ENCODE measurements around the gene MBLAC2.

Gene MBLAC2

DNA sequence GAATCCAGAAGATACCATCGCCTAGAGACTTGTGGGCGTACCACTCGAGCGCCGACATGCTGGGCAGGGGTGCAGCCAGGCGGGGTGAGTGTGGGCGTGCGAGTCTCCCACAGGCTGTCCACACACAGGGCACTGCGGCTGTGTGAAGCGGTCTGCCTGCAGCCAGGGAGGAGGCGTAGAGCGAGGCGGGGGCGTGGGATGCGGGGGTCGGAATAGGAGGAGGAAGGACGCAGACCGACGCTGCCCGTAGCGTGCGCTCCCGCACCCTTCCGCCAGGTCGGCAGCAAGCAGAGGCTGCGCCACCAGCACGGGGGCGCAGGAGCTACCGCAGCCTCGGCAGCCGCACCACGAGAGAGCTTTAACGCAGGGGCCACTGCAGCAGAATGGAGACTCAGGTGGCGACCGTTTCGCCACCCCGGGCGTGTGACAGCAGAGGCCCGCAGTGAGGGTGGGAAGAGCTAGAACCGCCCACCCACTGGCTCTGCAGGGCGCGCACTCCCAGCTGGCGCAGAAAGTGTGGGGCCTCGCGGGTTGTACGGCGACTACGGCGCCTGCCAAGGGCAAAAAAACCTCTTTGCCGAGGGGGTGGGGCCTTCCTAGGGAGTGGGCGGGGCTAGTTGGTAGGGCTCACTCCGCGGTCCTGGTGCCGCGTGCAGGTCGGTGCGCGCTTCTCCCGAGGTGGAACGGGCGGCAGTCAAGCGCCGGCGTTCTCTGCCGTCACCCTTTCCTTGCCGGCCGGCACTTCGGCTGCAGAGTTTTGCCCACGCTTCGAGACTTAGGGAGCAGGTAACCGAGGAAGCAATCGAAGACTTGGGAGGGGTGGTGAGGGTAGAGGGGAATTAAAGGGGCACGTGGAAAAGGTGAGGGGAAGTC, at the start of gene MBLAC2, which contains the start of gene POLR3G:
TSS of gene MBLAC2 (minus strand) at position 537 of the 873 bp plus-strand sequence. CDS start at position 58, 479 bp downstream.
TSS of gene POLR3G (plus strand) at position 630 of the 873 bp plus-strand sequence. CDS start 10,704 bp downstream, outside the sequence.
- FAIRE-seq: no peak

GRCh38 chr5:90519081-90519480, 44.5 kb upstream of the MBLAC2 start:
- no peak for FAIRE-seq

DNA sequence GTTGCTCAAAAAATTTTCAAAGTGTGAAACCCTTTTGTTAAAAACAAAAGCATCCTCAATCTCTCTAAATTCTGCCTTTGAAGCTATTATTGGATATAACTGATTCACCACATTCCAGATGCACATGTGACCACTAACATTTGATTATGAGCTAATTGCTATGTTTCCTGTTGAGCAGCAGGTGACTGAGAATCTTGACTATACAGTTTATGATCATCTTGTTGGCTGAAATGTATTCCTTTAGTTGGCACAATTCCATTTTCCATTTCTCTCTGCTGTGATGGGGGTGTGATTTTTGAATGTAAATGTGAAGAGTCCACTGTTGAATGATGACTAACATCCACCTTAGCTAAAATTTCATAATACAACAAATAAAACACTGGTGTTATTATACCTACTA, 44.1 kb upstream of the MBLAC2 start:
- FAIRE-seq: no peak

DNA sequence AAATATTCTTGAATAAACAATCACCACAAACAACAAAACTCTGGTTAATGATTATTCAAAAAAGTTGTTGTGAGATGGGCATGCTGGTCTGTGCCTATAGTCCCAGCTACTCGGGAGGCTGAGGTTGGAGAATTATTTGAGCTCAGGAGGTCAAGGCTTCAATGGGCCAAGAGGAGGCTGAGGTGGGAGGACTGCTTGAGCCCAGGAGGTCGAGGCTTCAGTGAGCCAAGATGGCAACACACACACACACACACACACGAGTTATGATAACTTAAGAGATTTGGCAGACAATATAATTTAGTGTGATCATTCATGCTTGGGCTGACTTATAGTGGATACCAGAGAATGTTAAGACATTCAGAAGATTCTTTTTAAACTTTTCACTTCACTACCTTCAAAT, 39.9 kb upstream of the MBLAC2 start:
- no peak for FAIRE-seq

GRCh38 chr5:90510438-90510837, 35.9 kb upstream of the MBLAC2 start:
- no peak for FAIRE-seq

DNA sequence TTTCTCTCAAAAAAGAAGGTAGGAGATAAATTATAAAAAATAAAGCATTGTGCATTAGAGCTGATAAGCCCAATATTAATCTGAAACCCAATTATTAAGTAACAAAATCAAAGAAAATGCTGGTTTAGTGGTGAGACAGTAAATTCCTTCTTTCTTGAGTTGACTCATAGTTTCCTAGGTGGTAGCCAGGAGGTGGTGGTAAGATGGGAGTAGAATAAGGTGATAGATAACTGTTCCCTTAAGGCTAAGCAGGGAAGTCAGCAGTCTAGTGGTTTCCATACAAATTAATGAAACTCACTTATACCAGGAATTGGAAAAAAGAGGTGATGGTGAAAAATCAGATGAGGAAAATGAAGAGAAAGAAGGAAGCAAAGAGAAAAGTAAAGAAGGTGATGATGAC, 31.6 kb upstream of the MBLAC2 start:
- FAIRE-seq: no peak

DNA sequence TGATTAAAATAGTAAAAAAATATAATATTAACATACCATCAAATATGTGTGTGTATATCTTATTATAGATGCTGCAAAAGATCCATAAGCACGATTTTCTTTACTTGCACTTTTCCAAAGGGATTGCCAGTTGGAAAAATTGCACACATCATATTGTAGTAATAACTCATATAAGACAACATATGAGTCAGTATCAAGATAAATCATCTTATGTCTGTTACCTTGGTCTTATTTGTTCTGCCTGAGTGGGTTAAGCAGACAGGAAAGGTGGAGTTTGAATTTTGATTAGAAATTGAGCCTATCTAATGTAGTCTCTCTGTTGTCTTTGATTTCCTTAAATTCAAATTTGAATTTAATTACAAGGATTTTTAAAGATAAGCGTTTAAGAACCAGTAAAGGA, 30.2 kb upstream of the MBLAC2 start:
- peak; percentile 38 for FAIRE-seq

DNA sequence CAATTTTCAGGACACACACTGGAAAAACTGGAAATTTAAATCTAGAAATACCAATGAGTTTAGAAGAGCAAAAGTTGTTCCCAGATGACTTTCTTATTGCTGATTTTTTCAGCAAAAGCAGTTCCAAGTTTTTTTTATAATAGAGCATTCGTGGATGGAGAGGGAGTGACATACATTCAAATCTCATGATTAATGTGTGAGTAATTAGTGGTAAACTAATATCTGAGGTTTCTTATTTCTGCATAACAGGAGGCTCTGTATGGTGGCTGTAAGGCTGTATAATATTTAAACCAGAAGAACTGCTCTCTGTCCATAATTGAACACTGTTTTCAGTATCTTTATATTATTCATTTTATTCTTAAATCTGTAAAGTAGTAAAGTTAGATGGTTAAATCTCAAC, 29.0 kb upstream of the MBLAC2 start:
- FAIRE-seq: no peak

DNA sequence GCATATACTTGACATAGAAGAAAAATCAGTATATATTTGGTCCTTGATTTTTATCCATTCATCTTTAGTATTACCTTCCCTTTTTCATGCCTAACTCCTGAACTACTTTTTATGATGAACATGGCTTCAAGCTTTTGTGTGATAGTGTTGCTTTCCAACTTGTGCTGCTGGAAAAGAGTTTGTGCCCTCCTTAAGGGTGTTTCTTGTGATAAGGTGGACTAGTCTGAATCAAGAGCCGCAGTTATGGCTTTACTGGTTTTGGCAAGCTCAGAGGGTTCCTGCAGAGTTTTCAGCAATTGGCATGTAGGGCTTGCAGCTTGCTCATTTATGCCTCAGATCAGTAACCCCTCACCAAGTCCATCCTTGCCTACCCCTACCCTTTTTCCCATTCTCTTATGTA, 20.6 kb upstream of the MBLAC2 start:
- FAIRE-seq: no peak

GRCh38 chr5:90494043-90494442, 19.5 kb upstream of the MBLAC2 start:
- no peak for FAIRE-seq

- no peak for FAIRE-seq
Observed at GRCh38 chr5:90488791-90489190, 14.2 kb upstream of the MBLAC2 start.

- no peak for FAIRE-seq
Observed at GRCh38 chr5:90484540-90484939, 10.0 kb upstream of the MBLAC2 start.

DNA sequence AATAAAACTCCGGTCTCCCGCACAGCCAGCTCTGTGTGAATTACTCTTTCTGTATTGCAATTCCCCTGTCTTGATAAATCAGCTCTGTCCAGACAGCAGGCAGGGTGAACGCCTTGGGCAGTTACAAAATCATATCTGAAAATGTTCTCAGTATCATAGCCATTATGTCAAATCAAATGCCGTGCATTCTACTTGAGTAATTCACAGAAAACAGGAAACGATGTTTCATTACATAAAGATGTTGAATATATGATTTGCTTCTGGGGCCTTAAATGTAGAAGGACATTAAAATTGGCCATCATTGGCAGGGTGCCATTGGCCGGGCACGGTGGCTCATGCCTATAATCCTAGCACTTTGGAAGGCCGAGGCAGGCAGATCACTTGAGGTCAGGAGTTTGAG, 8.6 kb upstream of the MBLAC2 start:
- no peak for FAIRE-seq

GRCh38 chr5:90480699-90481098, 6.1 kb upstream of the MBLAC2 start:
- FAIRE-seq: no peak

DNA sequence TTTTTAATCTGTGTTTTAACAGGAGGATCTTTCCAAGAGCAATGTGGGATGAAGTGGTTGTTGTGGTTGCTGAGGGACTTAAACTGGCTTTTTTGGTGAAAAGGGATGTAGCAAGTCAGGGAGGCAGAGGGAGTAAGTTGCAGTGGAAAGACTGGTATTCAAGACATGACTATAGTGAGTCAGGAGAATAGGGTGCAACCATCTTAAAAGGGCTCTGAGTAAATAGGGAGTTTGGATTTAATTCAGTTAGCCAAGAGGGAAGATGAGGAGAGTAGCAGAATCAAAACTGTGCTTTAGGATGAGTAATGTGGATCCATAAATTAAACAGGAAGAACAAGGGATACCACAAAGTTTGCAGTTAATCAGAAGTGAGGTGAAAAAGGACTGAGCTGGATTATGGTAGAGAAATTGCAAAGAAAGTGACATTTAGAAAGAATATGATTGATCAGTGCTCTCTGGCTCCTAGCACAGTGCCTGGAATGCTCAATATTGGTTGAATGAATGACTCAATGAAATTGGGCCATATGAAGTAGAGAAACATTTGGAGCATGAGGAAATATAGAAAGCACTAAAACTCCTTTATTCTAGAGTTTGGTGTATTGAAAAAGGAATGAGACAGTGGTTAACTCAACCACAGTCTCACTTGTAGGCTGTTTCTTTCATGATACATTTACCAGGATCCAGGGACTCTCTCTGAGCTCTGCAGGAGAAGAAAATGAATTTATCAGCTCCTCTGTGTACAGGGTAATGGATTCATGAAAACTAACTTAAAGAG, 5.2 kb upstream of the MBLAC2 start:
- FAIRE-seq: no peak

DNA sequence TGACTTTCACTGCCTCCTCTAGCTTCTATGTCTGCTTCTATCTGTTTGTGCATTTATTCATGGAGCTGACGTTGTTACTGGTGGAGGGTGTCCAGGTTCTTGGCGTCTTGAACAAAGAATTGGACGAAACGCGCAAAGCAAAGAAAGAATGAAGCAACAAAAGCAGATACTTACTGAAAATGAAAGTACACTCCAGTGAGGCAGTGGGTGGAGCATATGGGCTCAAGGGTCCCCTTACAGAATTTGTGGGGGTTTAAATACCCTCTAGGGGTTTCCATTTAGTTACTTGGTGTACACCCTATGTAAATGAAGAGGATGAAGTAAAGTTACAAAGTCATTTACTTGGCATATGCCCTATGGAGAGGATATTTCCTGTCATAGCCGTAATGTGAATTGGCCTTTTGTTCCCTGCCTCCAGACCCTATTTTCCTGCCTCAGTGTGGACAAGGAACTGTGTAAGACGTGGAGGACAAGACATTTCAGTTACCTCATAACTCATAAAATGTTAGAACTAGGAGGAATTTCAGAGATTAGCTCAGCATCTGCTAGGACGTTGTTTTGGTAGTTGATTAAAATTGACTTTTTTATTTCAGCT, 3.1 kb upstream of the MBLAC2 start:
- FAIRE-seq: no peak

DNA sequence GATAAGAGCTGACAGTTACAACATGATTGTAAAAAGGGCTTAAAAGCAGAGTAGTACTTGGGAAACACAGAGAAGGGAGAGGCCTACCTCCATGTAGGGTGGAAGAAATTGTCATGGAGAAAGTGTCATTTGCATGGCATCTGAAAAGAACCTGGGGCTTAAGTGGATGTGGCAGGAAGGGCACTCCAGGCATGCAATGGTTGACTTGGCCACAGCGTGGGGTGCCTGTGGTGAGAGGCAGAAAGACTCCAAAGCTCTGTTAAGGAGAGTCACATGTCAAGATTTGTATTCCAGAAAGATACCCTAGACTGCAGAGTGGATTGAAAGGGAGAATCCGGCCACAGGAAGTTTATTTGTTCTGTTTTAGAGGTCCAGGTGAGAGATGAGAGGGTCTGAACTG, 2.5 kb upstream of the MBLAC2 start:
- FAIRE-seq: no peak

GRCh38 chr5:90476391-90476790, 1.8 kb upstream of the MBLAC2 start:
- no peak for FAIRE-seq

GRCh38 chr5:90475436-90475980, 937 bp upstream of the MBLAC2 start:
- no peak for FAIRE-seq

DNA sequence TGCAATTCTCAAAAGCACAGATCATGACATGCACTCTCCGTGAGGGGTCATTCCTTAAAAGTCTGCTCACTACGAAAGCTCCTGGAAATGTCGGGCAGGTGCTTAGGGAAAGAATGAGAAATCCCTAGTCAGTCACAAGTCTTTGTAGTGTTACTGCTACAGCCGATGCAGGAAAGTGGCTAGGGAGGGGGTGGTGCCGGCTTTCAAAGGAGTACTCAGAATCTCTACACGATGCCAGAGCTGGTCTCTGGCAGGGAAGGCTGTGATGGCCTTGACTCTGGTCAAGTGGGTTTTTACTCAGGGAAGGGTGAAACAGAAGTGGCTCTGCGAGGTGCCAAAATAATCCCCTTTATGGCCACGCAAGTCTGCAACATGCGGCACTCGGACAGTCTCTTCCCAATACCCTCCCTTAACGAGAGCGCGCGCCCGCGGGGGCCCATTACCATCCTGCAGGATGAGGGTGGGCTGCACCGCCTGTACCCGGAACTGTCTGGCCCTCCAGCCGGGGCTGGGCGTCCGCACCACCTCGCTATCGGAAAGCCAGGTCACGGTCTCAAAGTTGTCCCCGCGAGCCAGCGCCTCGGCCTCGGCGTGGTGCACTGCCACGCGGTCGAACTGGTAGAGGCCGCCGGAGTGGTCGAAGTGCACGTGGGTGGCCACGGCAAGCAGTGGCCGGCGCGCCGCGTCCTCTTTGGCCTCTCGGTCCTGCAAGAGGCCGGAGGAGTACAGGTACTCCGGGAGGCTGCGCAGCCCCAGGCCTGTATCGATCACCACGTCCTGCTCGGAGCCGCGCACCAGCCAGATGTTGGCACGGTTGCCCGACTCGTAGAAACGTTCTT, 956 bp downstream of the MBLAC2 start:
- no peak for FAIRE-seq

DNA sequence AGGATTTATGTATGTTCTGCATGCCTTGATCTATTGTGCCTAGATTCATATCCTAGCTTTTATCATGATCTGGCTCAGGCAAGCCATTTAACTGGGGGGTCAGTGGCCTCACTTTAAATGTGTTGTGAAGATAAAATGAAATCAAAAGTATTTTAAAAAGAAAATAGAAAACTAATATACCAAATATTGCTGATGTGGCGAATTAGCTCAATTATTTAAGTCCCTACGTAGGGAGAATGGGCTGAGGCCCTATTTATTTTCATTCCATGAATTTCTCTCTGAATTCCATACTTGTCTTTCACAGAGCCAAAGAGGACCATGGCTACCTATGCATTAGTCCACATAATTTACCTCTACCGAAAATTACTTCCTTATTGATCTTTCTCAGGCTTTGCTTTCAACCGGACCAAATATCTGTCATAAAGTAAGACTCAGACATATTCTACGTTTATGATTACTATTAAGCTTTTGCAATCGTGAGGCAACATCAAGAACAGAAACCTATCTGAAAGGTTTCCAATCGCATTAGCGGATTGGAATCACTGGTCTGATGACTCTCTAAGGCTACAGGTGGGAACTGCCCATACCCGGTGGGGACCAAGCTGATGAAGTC, 1.7 kb downstream of the MBLAC2 start:
- no peak for FAIRE-seq

DNA sequence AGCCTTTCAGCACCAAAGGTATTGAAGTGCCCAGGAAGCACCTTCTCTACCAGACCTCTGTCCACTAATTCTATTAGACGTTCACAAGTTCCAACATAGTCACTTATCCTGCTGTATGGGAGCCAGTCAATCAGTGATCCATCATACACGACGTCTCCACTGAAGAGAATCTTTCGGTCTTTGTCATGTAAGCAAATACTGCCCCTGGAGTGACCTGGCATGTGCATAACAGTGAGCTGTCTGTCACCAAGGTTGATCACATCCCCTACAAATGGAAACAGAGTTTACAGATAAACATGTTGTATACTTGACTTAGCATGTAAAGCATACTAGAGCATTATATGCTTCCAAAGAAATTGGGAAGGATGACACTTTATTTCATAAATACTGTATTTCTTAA, 13.3 kb downstream of the MBLAC2 start:
- FAIRE-seq: no peak
